HEK293T (cell line): Measurements from ENCODE around the gene CLDN19.

Experiments
- BHLHE40 ChIP-seq: fragments of 450-650 bp; IDR thresholded peaks from 2 replicates; pipeline ENCODE4 v1.6.1; 2016; ENCODE audit warnings: mild to moderate bottlenecking, moderate library complexity, borderline replicate concordance
- CTBP1 ChIP-seq: fragments of 450-650 bp; IDR thresholded peaks from 2 replicates; pipeline ENCODE4 v1.6.1; 2016; ENCODE audit warnings: borderline replicate concordance
- ELF4 ChIP-seq: fragments of 450-650 bp; IDR thresholded peaks from 2 replicates; pipeline ENCODE4 v1.6.1; 2017; ENCODE audit warnings: antibody characterized with exemption
- FOXA1 ChIP-seq: fragments of 450-650 bp; IDR thresholded peaks from 2 replicates; pipeline ENCODE4 v1.6.1; 2016; ENCODE audit warnings: mild to moderate bottlenecking
- FOXM1 ChIP-seq: fragments of 450-650 bp; IDR thresholded peaks from 2 replicates; pipeline ENCODE4 v1.6.1; 2017; ENCODE audit warnings: mild to moderate bottlenecking, borderline replicate concordance
- L3MBTL2 ChIP-seq: fragments of 450-650 bp; conservative IDR thresholded peaks from 2 replicates; pipeline ENCODE4 v1.6.1; 2016; ENCODE audit warnings: mild to moderate bottlenecking
- LEF1 ChIP-seq: fragments of 450-650 bp; IDR thresholded peaks from 2 replicates; pipeline ENCODE4 v1.6.1; 2017; ENCODE audit warnings: mild to moderate bottlenecking, borderline replicate concordance
- SP1 ChIP-seq: fragments of 450-650 bp; IDR thresholded peaks from 2 replicates; pipeline ENCODE4 v1.6.1; 2017
- SUZ12 ChIP-seq: fragments of 450-650 bp; IDR thresholded peaks from 2 replicates; pipeline ENCODE4 v1.6.1; 2016; ENCODE audit warnings: mild to moderate bottlenecking
- TARDBP ChIP-seq: fragments of 450-650 bp; IDR thresholded peaks from 2 replicates; pipeline ENCODE4 v1.6.1; 2016
- ZNF384 ChIP-seq: fragments of 450-650 bp; IDR thresholded peaks from 2 replicates; pipeline ENCODE4 v1.6.1; 2016
- TF ChIP-seq, protein P1 (sequence below): fragments of 450-650 bp; IDR thresholded peaks from 2 replicates; pipeline ENCODE4 v1.6.1; 2016

DNA sequence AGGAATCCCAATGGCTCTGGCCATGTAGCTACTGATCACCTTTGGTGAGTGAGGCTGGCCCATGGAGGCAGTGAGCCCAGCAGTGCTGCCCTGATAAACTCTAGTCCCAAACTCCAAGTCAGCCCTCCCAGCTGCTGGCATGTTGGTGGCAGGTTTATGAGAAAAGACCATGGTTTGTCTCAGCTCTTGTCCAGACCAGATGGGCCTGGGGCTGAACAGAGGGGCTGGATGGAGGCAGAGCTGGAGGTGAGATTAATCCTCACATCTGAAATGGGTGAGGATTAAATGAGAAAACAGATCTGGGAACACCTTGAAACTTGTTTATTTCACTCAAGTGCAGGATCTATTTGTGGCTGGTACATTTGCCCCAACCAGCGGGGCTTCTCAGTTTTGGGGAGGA is 48.0 kb upstream of the CLDN19 start:
- TF ChIP-seq SP1, result no peak
- TF ChIP-seq CTBP1, result no peak
- TF ChIP-seq TARDBP, result no peak
- TF ChIP-seq, protein P1, sequence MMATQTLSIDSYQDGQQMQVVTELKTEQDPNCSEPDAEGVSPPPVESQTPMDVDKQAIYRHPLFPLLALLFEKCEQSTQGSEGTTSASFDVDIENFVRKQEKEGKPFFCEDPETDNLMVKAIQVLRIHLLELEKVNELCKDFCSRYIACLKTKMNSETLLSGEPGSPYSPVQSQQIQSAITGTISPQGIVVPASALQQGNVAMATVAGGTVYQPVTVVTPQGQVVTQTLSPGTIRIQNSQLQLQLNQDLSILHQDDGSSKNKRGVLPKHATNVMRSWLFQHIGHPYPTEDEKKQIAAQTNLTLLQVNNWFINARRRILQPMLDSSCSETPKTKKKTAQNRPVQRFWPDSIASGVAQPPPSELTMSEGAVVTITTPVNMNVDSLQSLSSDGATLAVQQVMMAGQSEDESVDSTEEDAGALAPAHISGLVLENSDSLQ, result no peak
- no peak for TF ChIP-seq SUZ12
- TF ChIP-seq L3MBTL2, result no peak
- TF ChIP-seq FOXM1, result no peak
- no peak for TF ChIP-seq BHLHE40
- TF ChIP-seq FOXA1, result no peak
- TF ChIP-seq ELF4, result no peak
- TF ChIP-seq ZNF384, result no peak
- no peak for TF ChIP-seq LEF1
